ENCODE measurements around the gene AFF2. TPM values are rescaled to one million over a fixed set of nuclear protein-coding genes. Genes with fewer than 3 reads are reported as not detected.

The AFF2 gene
- total RNA-seq, 1 donor from 2014 or later, result 13.4 TPM

DNA sequence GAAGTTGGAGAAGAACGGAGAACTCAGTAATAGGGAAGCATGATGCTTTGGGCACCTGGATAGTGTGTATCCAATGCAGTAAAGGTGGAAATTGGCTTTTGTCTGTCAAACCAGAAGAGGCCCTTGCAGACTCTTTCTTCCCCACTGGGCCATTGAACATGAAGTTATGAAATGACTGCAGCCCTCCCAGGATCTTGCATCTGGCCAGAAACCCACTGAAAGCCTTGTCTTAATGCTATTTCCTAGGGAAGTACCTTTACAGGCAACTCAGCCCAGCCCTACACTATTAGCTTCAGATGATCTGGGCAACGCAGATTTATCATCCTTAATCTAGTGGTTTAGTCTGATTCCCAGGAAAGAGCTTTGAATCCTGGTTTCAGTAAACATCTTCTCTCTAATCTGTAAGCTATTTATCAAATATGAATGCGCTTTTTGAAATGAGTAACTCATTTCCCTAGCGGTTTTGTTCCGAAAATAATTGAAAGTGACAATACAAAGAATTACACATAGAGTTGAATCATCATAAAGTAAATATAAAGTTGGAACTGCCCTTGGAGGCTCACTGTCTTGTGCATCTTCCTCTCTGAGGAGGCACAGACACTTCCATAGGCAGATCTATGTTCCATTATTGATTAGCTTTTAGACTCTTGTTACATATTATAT lies 540.6 kb downstream of the AFF2 start:
- no peaks in the 10 kb centered on the region for H3K36me3 ChIP-seq
- no peaks in the 10 kb centered on the region for H3K27me3 ChIP-seq
- no peak for DNase-seq
- intact Hi-C loops (cut with DNase I), result no loop called here
- TF ChIP-seq, protein P1, sequence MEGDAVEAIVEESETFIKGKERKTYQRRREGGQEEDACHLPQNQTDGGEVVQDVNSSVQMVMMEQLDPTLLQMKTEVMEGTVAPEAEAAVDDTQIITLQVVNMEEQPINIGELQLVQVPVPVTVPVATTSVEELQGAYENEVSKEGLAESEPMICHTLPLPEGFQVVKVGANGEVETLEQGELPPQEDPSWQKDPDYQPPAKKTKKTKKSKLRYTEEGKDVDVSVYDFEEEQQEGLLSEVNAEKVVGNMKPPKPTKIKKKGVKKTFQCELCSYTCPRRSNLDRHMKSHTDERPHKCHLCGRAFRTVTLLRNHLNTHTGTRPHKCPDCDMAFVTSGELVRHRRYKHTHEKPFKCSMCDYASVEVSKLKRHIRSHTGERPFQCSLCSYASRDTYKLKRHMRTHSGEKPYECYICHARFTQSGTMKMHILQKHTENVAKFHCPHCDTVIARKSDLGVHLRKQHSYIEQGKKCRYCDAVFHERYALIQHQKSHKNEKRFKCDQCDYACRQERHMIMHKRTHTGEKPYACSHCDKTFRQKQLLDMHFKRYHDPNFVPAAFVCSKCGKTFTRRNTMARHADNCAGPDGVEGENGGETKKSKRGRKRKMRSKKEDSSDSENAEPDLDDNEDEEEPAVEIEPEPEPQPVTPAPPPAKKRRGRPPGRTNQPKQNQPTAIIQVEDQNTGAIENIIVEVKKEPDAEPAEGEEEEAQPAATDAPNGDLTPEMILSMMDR (IDR thresholded peaks at IDR 0.05), result no peak
- H3K9me3 ChIP-seq, result no peaks in the 10 kb centered on the region
- no peak overlapping the region for H3K4me3 ChIP-seq
- no peak for ATAC-seq
- no peak overlapping the region for H3K27ac ChIP-seq
- H3K4me1 ChIP-seq, result no peaks in the 10 kb centered on the region

DNA sequence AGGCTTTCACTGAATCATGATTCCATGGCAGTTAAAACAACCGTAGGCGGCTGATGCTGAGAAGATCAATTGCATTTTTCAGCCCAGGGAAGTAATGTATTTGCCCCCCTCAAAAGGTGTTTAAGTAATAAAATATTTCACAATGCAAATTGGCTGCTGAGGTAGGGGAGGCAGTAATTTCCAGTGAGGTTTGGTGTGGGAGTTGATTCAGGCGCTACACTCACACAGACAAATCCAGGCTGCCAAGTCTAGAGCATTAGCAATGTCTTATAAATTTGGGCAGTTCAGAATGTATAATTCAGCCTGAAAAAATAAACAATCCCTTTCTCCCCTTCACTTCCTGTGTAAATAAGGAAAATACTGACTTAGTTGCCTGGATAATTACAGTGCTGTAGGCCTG lies 543.0 kb downstream of the AFF2 start:
- TF ChIP-seq, protein P1 (IDR thresholded peaks at IDR 0.05), result no peak
- intact Hi-C loops (cut with DNase I), result no loop called here
- DNase-seq, result no peak
- Histone ChIP-seq H3K27me3 (no peaks in the 10 kb centered on the region), H3K4me3 (no peak overlapping the region), H3K4me1 (no peaks in the 10 kb centered on the region), H3K9me3 (no peaks in the 10 kb centered on the region), H3K27ac (no peak overlapping the region), H3K36me3 (no peaks in the 10 kb centered on the region)
- no peak for ATAC-seq

DNA sequence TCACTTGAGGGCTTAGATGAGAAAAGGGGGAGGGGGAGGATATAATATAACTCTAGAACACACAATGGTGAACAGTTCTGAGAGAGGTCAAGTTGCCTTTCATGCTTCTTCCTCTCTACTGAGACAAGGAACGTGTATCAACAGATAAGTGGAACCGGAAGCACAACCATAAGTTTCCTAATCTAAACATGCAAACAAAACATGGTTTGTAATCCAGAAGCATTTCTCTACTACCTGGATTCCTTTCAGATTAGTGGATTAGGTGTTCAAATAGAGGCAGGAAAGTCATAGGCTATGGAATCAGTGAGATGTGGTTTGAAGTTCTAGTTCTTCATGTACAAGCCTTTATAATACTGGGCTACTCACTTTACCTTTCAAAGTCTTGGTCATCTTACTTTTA lies 544.1 kb downstream of the AFF2 start:
- Histone ChIP-seq H3K27me3 (no peaks in the 10 kb centered on the region), H3K4me1 (no peaks in the 10 kb centered on the region), H3K27ac (no peak overlapping the region), H3K4me3 (no peak overlapping the region), H3K9me3 (no peaks in the 10 kb centered on the region), H3K36me3 (no peaks in the 10 kb centered on the region)
- intact Hi-C loops (cut with DNase I), result no loop called here
- no peak for DNase-seq
- TF ChIP-seq, protein P1 (IDR thresholded peaks at IDR 0.05), result no peak
- ATAC-seq, result no peak

DNA sequence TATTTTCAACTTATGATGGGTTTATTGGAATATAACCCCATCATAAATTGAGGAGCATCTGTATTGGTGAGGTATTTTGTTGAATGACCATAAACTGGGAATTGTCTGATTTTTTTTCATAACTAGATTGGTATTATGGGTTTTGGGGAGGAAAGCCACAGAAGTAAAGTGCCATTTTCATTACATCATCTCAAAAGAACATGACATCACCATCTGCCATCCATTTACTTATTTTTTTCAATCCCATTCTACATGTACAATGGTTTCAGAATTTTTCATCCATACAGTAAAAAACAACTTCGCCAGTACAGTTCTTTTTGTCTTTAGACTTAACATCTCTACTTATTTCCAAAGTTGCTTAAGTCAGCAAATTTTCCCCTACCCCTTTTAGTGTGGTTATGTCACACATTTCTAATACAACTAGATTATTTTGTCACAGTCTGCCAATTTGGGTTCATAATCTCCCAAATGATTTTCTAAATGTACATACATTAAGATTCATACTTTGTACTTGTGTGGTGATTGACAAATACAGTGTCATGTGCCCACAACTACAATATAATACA lies 545.3 kb downstream of the AFF2 start:
- intact Hi-C loops (cut with DNase I), result no loop called here
- DNase-seq (no peak), ATAC-seq (no peak)
- H3K36me3 ChIP-seq, result no peaks in the 10 kb centered on the region
- TF ChIP-seq, protein P1 (IDR thresholded peaks at IDR 0.05), result no peak
- no peak overlapping the region for H3K27ac ChIP-seq
- H3K4me3 ChIP-seq, result no peak overlapping the region
- H3K27me3 ChIP-seq, result no peaks in the 10 kb centered on the region
- no peaks in the 10 kb centered on the region for H3K9me3 ChIP-seq
- no peaks in the 10 kb centered on the region for H3K4me1 ChIP-seq

Data from upper lobe of right lung (tissue), 1 donor.